Measurements from ENCODE around the gene METTL25B.

DNA sequence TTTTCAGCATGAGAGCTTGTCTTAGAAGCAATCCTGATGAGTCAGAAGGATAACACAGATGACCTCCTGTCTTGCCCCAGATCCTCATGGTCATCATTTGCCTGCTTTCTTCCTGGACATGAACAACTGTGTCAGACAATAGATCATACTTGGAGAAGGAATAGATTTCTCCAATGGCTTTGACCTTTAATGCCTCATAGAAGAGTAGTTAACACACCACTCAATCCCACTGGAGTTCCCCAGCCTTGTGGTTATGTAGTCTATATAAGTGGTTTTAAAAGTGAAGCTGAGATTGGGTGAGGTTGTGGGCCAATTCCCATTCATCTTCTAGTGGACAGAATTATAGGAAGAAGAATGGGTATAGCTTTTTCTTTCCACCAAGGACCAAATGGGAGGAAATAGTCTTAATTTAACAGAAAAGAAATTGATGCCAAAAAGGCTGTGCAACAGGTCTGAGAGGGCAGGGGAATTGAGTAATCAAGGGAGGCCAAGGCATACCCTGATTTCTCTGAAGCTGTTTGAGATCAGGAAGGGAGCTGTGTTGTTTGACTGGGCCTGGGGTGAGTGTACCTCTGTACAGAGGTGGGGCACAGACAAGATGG, 53.4 kb downstream of the METTL25B start:
- TF ChIP-seq GATA2 (IDR thresholded peaks at IDR 0.05; ENCODE audit: low read depth, low read length) (no peak), GATA3 (IDR thresholded peaks at IDR 0.05; ENCODE audit: low read depth, low read length) (no peak)

Data from SH-SY5Y (cell line).